Lung microvascular endothelial cell (primary cell): ENCODE measurements around the gene CEP57. TPM values are rescaled to one million over a fixed set of nuclear protein-coding genes. Genes with fewer than 3 reads are reported as not detected.
"Not testable (repeated sequence)": the region's sequence is repeated elsewhere in the genome, so short reads cannot be mapped to it uniquely, and the experiment has no call there.

Source experiments
- DNase-seq, 2 donors: peaks; one replicate each; pipeline versions ENCODE4 v3.0.0 to v3.0.0-alpha.2; 2010; ENCODE audit warnings: low read depth in 2 of 2
- total RNA-seq: library from RNA; depleted of rRNA; stranded (reverse); fragments of >200 nt; gene quantifications from 2 replicates; pipeline ENCODE4 v1.2.1, GENCODE V29; 2014

The CEP57 gene
- total RNA-seq, 1 donor from 2014 or later, result 20.6 TPM

GRCh38 chr11:95796501-95796900 lies 6.2 kb downstream of the CEP57 start:
- DNase-seq, result no peak

- no peak for DNase-seq
These were observed 9.2 kb downstream of the CEP57 start for GRCh38 chr11:95799546-95799945.

- no peak for DNase-seq
These were observed 10.1 kb downstream of the CEP57 start for GRCh38 chr11:95800438-95800837.

- no peak for DNase-seq
These were observed 12.5 kb downstream of the CEP57 start for GRCh38 chr11:95802806-95803205.

GRCh38 chr11:95803973-95804372 lies 13.7 kb downstream of the CEP57 start:
- no peak for DNase-seq

GRCh38 chr11:95805869-95806268 lies 15.6 kb downstream of the CEP57 start:
- no peak for DNase-seq

- not testable (repeated sequence) for DNase-seq
These were observed 16.2 kb downstream of the CEP57 start for GRCh38 chr11:95806464-95806863.

- not testable (repeated sequence) for DNase-seq
These were observed 20.8 kb downstream of the CEP57 start for GRCh38 chr11:95811052-95811451.

GRCh38 chr11:95816037-95816436 lies 25.7 kb downstream of the CEP57 start:
- no peak for DNase-seq

GRCh38 chr11:95821640-95822039 lies 31.3 kb downstream of the CEP57 start:
- no peak for DNase-seq

GRCh38 chr11:95827696-95828095 lies 37.4 kb downstream of the CEP57 start:
- DNase-seq, result no peak

GRCh38 chr11:95829580-95830259 lies 39.4 kb downstream of the CEP57 start:
- no peak for DNase-seq

GRCh38 chr11:95831198-95831883 lies 41.0 kb downstream of the CEP57 start:
- DNase-seq, result peak in 1 of 2 donors; percentile 46

- peak in 1 of 2 donors; percentile 2 for DNase-seq
These were observed 42.5 kb downstream of the CEP57 start for GRCh38 chr11:95832763-95833162.

GRCh38 chr11:95833378-95833777 lies 43.1 kb downstream of the CEP57 start:
- no peak for DNase-seq

- DNase-seq, result peak in 1 of 2 donors; percentile 87
These were observed 45.1 kb downstream of the CEP57 start for GRCh38 chr11:95835351-95835750.

GRCh38 chr11:95835768-95836488 lies 45.6 kb downstream of the CEP57 start:
- DNase-seq, result peak; percentile 80 to 87

- no peak for DNase-seq
These were observed 54.9 kb downstream of the CEP57 start for GRCh38 chr11:95845167-95845566.

- peak; percentile 82 to 86 for DNase-seq
These were observed 59.0 kb downstream of the CEP57 start for GRCh38 chr11:95849087-95849825.

GRCh38 chr11:95850137-95850536 lies 59.8 kb downstream of the CEP57 start:
- no peak for DNase-seq

- no peak for DNase-seq
These were observed 62.8 kb downstream of the CEP57 start for GRCh38 chr11:95853138-95853537.

- DNase-seq, result no peak
These were observed 63.6 kb downstream of the CEP57 start for GRCh38 chr11:95853862-95854261.
